Loucy (cell line): ENCODE measurements around the gene SNX13.

Source experiments
- H2AFZ ChIP-seq: fragments of 200-600 bp; sonication (generic); 2 replicates; pipeline ENCODE4 v1.6.0; 2016; ENCODE audit warnings: antibody characterized with exemption, mild to moderate bottlenecking, low read length, moderate library complexity
- H3F3A ChIP-seq: fragments of 200-600 bp; 2 replicates; pipeline ENCODE4 v1.6.0; 2016; ENCODE audit warnings: antibody characterized with exemption, low read depth, mild to moderate bottlenecking
- H3K27me3 ChIP-seq: fragments of 200-600 bp; sonication (generic); 2 replicates; pipeline ENCODE4 v1.6.1; 2014; ENCODE audit warnings: low read length, mild to moderate bottlenecking; ENCODE audit not compliant: insufficient read depth, poor library complexity, severe bottlenecking
- H3K36me3 ChIP-seq: fragments of 200-600 bp; sonication (generic); 2 replicates; pipeline ENCODE4 v1.6.1; 2016; ENCODE audit warnings: low read length; ENCODE audit not compliant: insufficient read depth
- H3K4me1 ChIP-seq: fragments of 200-600 bp; sonication (generic); 2 replicates; pipeline ENCODE4 v1.5.1; 2014; ENCODE audit warnings: low read length, mild to moderate bottlenecking; ENCODE audit not compliant: insufficient read depth, poor library complexity, severe bottlenecking
- H3K4me2 ChIP-seq: fragments of 200-600 bp; sonication (generic); 2 replicates; pipeline ENCODE4 v1.6.0; 2014; ENCODE audit warnings: antibody characterized with exemption, low read length, low read depth, mild to moderate bottlenecking; ENCODE audit not compliant: poor library complexity, severe bottlenecking
- H3K4me3 ChIP-seq: fragments of 200-600 bp; sonication (generic); 2 replicates; pipeline ENCODE4 v1.5.1; 2014; ENCODE audit warnings: low read length, mild to moderate bottlenecking, mixed read lengths; ENCODE audit not compliant: poor library complexity, severe bottlenecking
- H3K79me2 ChIP-seq: fragments of 200-600 bp; sonication (generic); 2 replicates; pipeline ENCODE4 v1.6.1; 2014; ENCODE audit warnings: low read length; ENCODE audit not compliant: insufficient read depth
- H3K9ac ChIP-seq: fragments of 200-600 bp; sonication (generic); 2 replicates; pipeline ENCODE4 v1.6.0; 2014; ENCODE audit warnings: mild to moderate bottlenecking, low read depth, low read length, moderate library complexity; ENCODE audit not compliant: poor library complexity, severe bottlenecking
- H3K9me2 ChIP-seq: fragments of 200-600 bp; sonication (generic); replicated peaks from 2 replicates; pipeline ENCODE4 v1.6.1; 2016; ENCODE audit warnings: low read depth, low read length, mixed read lengths
- H3K9me3 ChIP-seq: fragments of 200-600 bp; sonication (generic); 2 replicates; pipeline ENCODE4 v1.6.1; 2014; ENCODE audit warnings: mild to moderate bottlenecking, antibody characterized with exemption, low read length, low read depth; ENCODE audit not compliant: insufficient read depth
- H4K20me1 ChIP-seq: fragments of 200-600 bp; sonication (generic); 2 replicates; pipeline ENCODE4 v1.6.0; 2014; ENCODE audit warnings: antibody characterized with exemption, low read length, mild to moderate bottlenecking; ENCODE audit not compliant: insufficient read depth, poor library complexity, severe bottlenecking
- CTCF ChIP-seq: fragments of 200-600 bp; sonication (generic); conservative IDR thresholded peaks from 2 replicates; pipeline ENCODE4 v1.5.1; 2014; ENCODE audit warnings: mild to moderate bottlenecking, antibody characterized with exemption, low read length
- EZH2phosphoT487 ChIP-seq: fragments of 200-600 bp; IDR thresholded peaks from 2 replicates; pipeline ENCODE4 v1.6.1; 2018; ENCODE audit warnings: antibody characterized with exemption, mild to moderate bottlenecking, moderate library complexity, borderline replicate concordance

The SNX13 gene

GRCh38 chr7:17971411-17971810 lies 31.1 kb upstream of the SNX13 start:
- no peak overlapping the region for H3K4me3 ChIP-seq

GRCh38 chr7:17968791-17969715 lies 28.8 kb upstream of the SNX13 start:
- Histone ChIP-seq H3K4me1 (no peaks in the 10 kb centered on the region), H3K79me2 (no peaks in the 10 kb centered on the region), H3K9me2 (no peaks in the 10 kb centered on the region), H2AFZ (no peak overlapping the region; the same call in 1 of the 2 replicates), H3K36me3 (no peaks in the 10 kb centered on the region), H3K9ac (no peak overlapping the region), H3K4me2 (no peak overlapping the region), H3K4me3 (no peak overlapping the region), H4K20me1 (no peaks in the 10 kb centered on the region), H3K9me3 (no peaks in the 10 kb centered on the region), H3F3A (no peaks in the 10 kb centered on the region), H3K27me3 (no peaks in the 10 kb centered on the region)
- TF ChIP-seq EZH2phosphoT487: no peak
- TF ChIP-seq CTCF: no peak

More at GRCh38 chr7:17971411-17971810, 31.1 kb upstream of the SNX13 start:
- no peaks in the 10 kb centered on the region for H3K9me2 ChIP-seq
- no peak overlapping the region for H3K9ac ChIP-seq
- H4K20me1 ChIP-seq: no peaks in the 10 kb centered on the region
- no peaks in the 10 kb centered on the region for H3K36me3 ChIP-seq
- H3K4me2 ChIP-seq: no peak overlapping the region
- H3K27me3 ChIP-seq: no peaks in the 10 kb centered on the region
- no peak overlapping the region for H2AFZ ChIP-seq
- TF ChIP-seq EZH2phosphoT487 (no peak), CTCF (peak; percentile 35)
- no peaks in the 10 kb centered on the region for H3F3A ChIP-seq
- H3K4me1 ChIP-seq: no peaks in the 10 kb centered on the region
- H3K79me2 ChIP-seq: no peaks in the 10 kb centered on the region
- no peaks in the 10 kb centered on the region for H3K9me3 ChIP-seq

GRCh38 chr7:17966706-17967105 lies 26.4 kb upstream of the SNX13 start:
- Histone ChIP-seq H3K4me3 (no peak overlapping the region), H3K79me2 (no peaks in the 10 kb centered on the region), H3K27me3 (no peaks in the 10 kb centered on the region), H3K9me2 (no peaks in the 10 kb centered on the region), H3K4me1 (no peaks in the 10 kb centered on the region), H3K9ac (no peak overlapping the region), H2AFZ (no peak overlapping the region), H3K4me2 (no peak overlapping the region), H3F3A (no peaks in the 10 kb centered on the region), H4K20me1 (no peaks in the 10 kb centered on the region), H3K9me3 (no peaks in the 10 kb centered on the region), H3K36me3 (no peaks in the 10 kb centered on the region)
- no peak for TF ChIP-seq CTCF
- TF ChIP-seq EZH2phosphoT487: no peak
